ENCODE data around the gene ZNF20. TPM values are rescaled to one million over a fixed set of nuclear protein-coding genes. Genes with fewer than 3 reads are reported as not detected.

Gene ZNF20
- total and polyA plus RNA-seq, 10 of the 15 experiments (the other 5 are each of a cell fraction or from before 2014, with no cell fraction given): 2.0 to 5.1 (median 2.6) TPM

DNA sequence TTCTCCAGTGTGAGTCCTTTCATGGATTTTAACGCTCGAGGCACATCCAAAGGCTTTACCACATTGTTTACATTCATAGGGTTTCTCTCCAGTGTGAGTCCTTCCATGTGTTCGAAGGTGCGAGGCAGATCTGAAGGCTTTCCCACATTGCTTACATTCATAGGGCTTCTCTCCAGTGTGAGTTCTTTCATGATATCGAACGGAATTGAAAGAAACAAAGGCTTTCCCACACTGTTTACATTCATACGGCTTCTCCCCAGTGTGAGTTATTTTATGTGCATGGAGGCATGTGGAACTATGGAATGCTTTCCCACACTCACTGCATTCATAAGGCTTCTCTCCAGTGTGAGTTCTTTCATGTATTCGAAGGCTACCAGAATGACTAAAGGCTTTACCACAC lies 5.2 kb upstream of the ZNF20 start (continued):
- TF ChIP-seq, protein P1, sequence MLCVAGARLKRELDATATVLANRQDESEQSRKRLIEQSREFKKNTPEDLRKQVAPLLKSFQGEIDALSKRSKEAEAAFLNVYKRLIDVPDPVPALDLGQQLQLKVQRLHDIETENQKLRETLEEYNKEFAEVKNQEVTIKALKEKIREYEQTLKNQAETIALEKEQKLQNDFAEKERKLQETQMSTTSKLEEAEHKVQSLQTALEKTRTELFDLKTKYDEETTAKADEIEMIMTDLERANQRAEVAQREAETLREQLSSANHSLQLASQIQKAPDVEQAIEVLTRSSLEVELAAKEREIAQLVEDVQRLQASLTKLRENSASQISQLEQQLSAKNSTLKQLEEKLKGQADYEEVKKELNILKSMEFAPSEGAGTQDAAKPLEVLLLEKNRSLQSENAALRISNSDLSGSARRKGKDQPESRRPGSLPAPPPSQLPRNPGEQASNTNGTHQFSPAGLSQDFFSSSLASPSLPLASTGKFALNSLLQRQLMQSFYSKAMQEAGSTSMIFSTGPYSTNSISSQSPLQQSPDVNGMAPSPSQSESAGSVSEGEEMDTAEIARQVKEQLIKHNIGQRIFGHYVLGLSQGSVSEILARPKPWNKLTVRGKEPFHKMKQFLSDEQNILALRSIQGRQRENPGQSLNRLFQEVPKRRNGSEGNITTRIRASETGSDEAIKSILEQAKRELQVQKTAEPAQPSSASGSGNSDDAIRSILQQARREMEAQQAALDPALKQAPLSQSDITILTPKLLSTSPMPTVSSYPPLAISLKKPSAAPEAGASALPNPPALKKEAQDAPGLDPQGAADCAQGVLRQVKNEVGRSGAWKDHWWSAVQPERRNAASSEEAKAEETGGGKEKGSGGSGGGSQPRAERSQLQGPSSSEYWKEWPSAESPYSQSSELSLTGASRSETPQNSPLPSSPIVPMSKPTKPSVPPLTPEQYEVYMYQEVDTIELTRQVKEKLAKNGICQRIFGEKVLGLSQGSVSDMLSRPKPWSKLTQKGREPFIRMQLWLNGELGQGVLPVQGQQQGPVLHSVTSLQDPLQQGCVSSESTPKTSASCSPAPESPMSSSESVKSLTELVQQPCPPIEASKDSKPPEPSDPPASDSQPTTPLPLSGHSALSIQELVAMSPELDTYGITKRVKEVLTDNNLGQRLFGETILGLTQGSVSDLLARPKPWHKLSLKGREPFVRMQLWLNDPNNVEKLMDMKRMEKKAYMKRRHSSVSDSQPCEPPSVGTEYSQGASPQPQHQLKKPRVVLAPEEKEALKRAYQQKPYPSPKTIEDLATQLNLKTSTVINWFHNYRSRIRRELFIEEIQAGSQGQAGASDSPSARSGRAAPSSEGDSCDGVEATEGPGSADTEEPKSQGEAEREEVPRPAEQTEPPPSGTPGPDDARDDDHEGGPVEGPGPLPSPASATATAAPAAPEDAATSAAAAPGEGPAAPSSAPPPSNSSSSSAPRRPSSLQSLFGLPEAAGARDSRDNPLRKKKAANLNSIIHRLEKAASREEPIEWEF (IDR thresholded peaks at IDR 0.05; ENCODE audit: insufficient replicate concordance, low read depth, low read length): no peak
- TF ChIP-seq CBX5 (IDR thresholded peaks at IDR 0.05; ENCODE audit: low read depth): 0 out of 2 replicates have a peak, but pooled peaks have one; percentile 32
- TF ChIP-seq MTA2 (IDR thresholded peaks at IDR 0.05; ENCODE audit: low read depth): no peak
- no peak for TF ChIP-seq MEF2A (IDR thresholded peaks at IDR 0.05; ENCODE audit: insufficient read depth, low read depth, low read length)

DNA sequence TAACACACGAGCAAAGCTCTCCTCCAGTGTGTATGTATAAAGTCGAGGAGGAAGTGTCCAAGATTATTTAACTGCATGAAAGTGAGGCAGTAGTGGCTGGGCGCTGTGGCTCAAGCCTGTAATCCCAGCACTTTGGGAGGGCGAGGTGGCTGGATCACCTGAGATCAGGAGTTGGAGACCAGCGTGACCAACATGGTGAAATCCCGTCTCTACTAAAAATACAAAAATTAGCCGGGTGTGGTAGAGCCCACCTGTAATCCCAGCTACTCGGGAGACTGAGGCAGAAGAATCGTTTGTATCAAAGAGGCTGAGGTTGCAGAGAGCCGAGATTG lies 1.2 kb upstream of the ZNF20 start:
- in situ Hi-C loops (cut with MboI): loop anchor here (5.0 kb wide), 4 partner anchors 84 to 344 kb away; partner anchors contain the start of gene ZNF491
- WGBS (ENCODE audit: insufficient coverage, insufficient replicate concordance, low lambda C conversion rate, missing lambda C conversion rate): 24% methylated on average over 10 of the region's 10 CpGs
- ATAC-seq: no peak
- Histone ChIP-seq H3K27ac (ENCODE audit: control insufficient read depth, insufficient read depth) (no peak overlapping the region), H4K20me1 (ENCODE audit: control insufficient read depth, insufficient read depth) (no peaks in the 10 kb centered on the region), H2AFZ (ENCODE audit: control insufficient read depth, low read depth, low read length) (no peak overlapping the region), H3K36me3 (ENCODE audit: control insufficient read depth in 2 of 2, insufficient read depth in 2 of 2, low read length in 1 of 2) (peaks cover under 1 to 13% of the 10 kb centered on the region in 2 experiments), H3K27me3 (replicated peaks in 1 of 2; ENCODE audit: control insufficient read depth in 2 of 2, insufficient read depth in 2 of 2, low read length in 1 of 2) (no peaks in the 10 kb centered on the region), H3K4me3 (no peak overlapping the region), H3K4me1 (ENCODE audit: control insufficient read depth, insufficient read depth, low read length) (peaks cover 3% of the 10 kb centered on the region), H3K79me2 (ENCODE audit: control insufficient read depth, insufficient read depth, low read length) (peaks cover 4% of the 10 kb centered on the region; the same call in 1 of the 2 replicates), H3K9ac (ENCODE audit: control insufficient read depth, insufficient read depth, low read length) (no peak overlapping the region), H3K9me3 (replicated peaks; ENCODE audit: control insufficient read depth, insufficient read depth, low read length) (peaks cover 11% of the 10 kb centered on the region), H3K4me2 (ENCODE audit: control insufficient read depth, insufficient read depth) (peak overlapping the region; percentile 69)
- POLR2A ChIA-PET: interaction anchor here (0.6 to 1.4 kb wide), 2 partner anchors 50 to 217 kb away, joined by 3 to 4 read pairs; no protein-coding TSS in a partner anchor
- no peak for FAIRE-seq
- SMC1A ChIA-PET (ENCODE audit: uncharacterized antibody, unreplicated experiment): interaction anchor here (0.8 to 2.4 kb wide), 11 partner anchors 12 to 482 kb away, joined by 3 to 28 read pairs (median 7); partner anchors contain the start of genes ZNF491, ZNF700 and ZNF763
- no TSS peak for BruUV-seq (replicated peaks)
- CTCF ChIA-PET: interaction anchor here (0.7 to 7.2 kb wide), 20 partner anchors 14 to 482 kb away, joined by 3 to 84 read pairs (median 9); partner anchors contain the start of genes ZNF491, ZNF625, ZNF700 and ZNF763
- no peak for DNase-seq (ENCODE audit: low read depth, low spot score)
- no peak for TF ChIP-seq EZH2 (IDR thresholded peaks at IDR 0.05; ENCODE audit: borderline replicate concordance, control insufficient read depth, low read depth, low read length)
- TF ChIP-seq CBX5 (IDR thresholded peaks at IDR 0.05; ENCODE audit: low read depth): 0 out of 2 replicates have a peak, but pooled peaks have one; percentile 7
- no peak for TF ChIP-seq SPI1 (IDR thresholded peaks at IDR 0.05; ENCODE audit: borderline replicate concordance, insufficient read depth, low read depth, low read length)
- RAD21 ChIA-PET (ENCODE audit: unreplicated experiment): interaction anchor here (1.4 to 3.2 kb wide), 13 partner anchors 21 to 343 kb away, joined by 4 to 55 read pairs (median 13); partner anchors contain the start of genes ZNF136, ZNF491, ZNF563 and ZNF700
- intact Hi-C loops (cut with micrococcal nuclease; ENCODE audit: unreplicated experiment): loop anchor here (1.0 to 2.0 kb wide), 6 partner anchors 51 to 344 kb away; no protein-coding TSS in a partner anchor

Measured in GM12878 (cell line).